ENCODE results near the gene EIF2D. TPM values are rescaled to one million over a fixed set of nuclear protein-coding genes. Genes with fewer than 3 reads are reported as not detected.

The EIF2D gene
- total RNA-seq, 2 donors from 2014 or later = 38.3 to 41.9 TPM

- no peak overlapping the region for H3K4me3 Mint-ChIP-seq
- no peak for DNase-seq
Observed at GRCh38 chr1:206660136-206660535, 47.9 kb upstream of the EIF2D start.

GRCh38 chr1:206658981-206659273 is 46.7 kb upstream of the EIF2D start:
- no peak overlapping the region for H3K27ac ChIP-seq (ENCODE audit: low read depth, low read length)
- peak overlapping the region; percentile 35 for H3K4me3 Mint-ChIP-seq
- no peaks in the 10 kb centered on the region for H3K4me1 ChIP-seq (ENCODE audit: control insufficient read depth, insufficient read depth, low read length)
- H3K27me3 ChIP-seq (ENCODE audit: control insufficient read depth, insufficient read depth, low read length, poor library complexity, severe bottlenecking) = peaks cover 30% of the 10 kb centered on the region
- WGBS, 2 experiments (ENCODE audit: insufficient coverage in 1 of 2, insufficient read length in 1 of 2) = 68 to 70% methylated on average over 3 to 7 of the region's 7 CpGs
- H3K4me1 Mint-ChIP-seq = peaks cover 11% of the 10 kb centered on the region
- no peak overlapping the region for H3K27ac Mint-ChIP-seq
- no peaks in the 10 kb centered on the region for H3K9me3 Mint-ChIP-seq
- H3K36me3 Mint-ChIP-seq (ENCODE audit: low read depth) = no peaks in the 10 kb centered on the region
- H3K9me3 ChIP-seq (ENCODE audit: control insufficient read depth, low read length) = no peaks in the 10 kb centered on the region
- no peak overlapping the region for H3K4me3 ChIP-seq (ENCODE audit: low read length)
- peaks cover 51% of the 10 kb centered on the region for H3K27me3 Mint-ChIP-seq (ENCODE audit: insufficient read depth)
- TF ChIP-seq CTCF (conservative IDR thresholded peaks at IDR 0.05) = no peak
- no peak for DNase-seq
- H3K9ac ChIP-seq (ENCODE audit: extremely low read depth, low read length, poor library complexity, severe bottlenecking) = no peak overlapping the region
- H3K36me3 ChIP-seq (ENCODE audit: control insufficient read depth, insufficient read depth, low read length) = no peaks in the 10 kb centered on the region

More at GRCh38 chr1:206660136-206660535, 47.9 kb upstream of the EIF2D start:
- no peak overlapping the region for H3K4me3 ChIP-seq (ENCODE audit: low read length)
- no peak for TF ChIP-seq CTCF (conservative IDR thresholded peaks at IDR 0.05)
- peaks cover 11% of the 10 kb centered on the region for H3K4me1 Mint-ChIP-seq
- H3K4me1 ChIP-seq (ENCODE audit: control insufficient read depth, insufficient read depth, low read length) = no peaks in the 10 kb centered on the region
- peaks cover 54% of the 10 kb centered on the region for H3K27me3 Mint-ChIP-seq (ENCODE audit: insufficient read depth)
- H3K9me3 Mint-ChIP-seq = no peaks in the 10 kb centered on the region
- no peaks in the 10 kb centered on the region for H3K9me3 ChIP-seq (ENCODE audit: control insufficient read depth, low read length)
- peaks cover 32% of the 10 kb centered on the region for H3K27me3 ChIP-seq (ENCODE audit: control insufficient read depth, insufficient read depth, low read length, poor library complexity, severe bottlenecking)
- no peaks in the 10 kb centered on the region for H3K36me3 ChIP-seq (ENCODE audit: control insufficient read depth, insufficient read depth, low read length)
- no peak overlapping the region for H3K27ac ChIP-seq (ENCODE audit: low read depth, low read length)
- no peaks in the 10 kb centered on the region for H3K36me3 Mint-ChIP-seq (ENCODE audit: low read depth)
- H3K27ac Mint-ChIP-seq = no peak overlapping the region
- no peak overlapping the region for H3K9ac ChIP-seq (ENCODE audit: extremely low read depth, low read length, poor library complexity, severe bottlenecking)
- WGBS, 2 experiments (ENCODE audit: insufficient coverage in 1 of 2, insufficient read length in 1 of 2) = 90 to 93% methylated on average over 4 of the region's 4 CpGs

GRCh38 chr1:206658264-206658980 is 46.2 kb upstream of the EIF2D start:
- Mint-ChIP-seq H3K9me3 (no peaks in the 10 kb centered on the region), H3K4me3 (peak overlapping the region; percentile 35), H3K27ac (no peak overlapping the region), H3K4me1 (peaks cover 11% of the 10 kb centered on the region), H3K36me3 (ENCODE audit: low read depth) (no peaks in the 10 kb centered on the region), H3K27me3 (ENCODE audit: insufficient read depth) (peaks cover 46% of the 10 kb centered on the region)
- Histone ChIP-seq H3K36me3 (ENCODE audit: control insufficient read depth, insufficient read depth, low read length) (no peaks in the 10 kb centered on the region), H3K9ac (ENCODE audit: extremely low read depth, low read length, poor library complexity, severe bottlenecking) (no peak overlapping the region), H3K9me3 (ENCODE audit: control insufficient read depth, low read length) (no peaks in the 10 kb centered on the region), H3K4me1 (ENCODE audit: control insufficient read depth, insufficient read depth, low read length) (no peaks in the 10 kb centered on the region), H3K27me3 (ENCODE audit: control insufficient read depth, insufficient read depth, low read length, poor library complexity, severe bottlenecking) (peaks cover 25% of the 10 kb centered on the region), H3K27ac (ENCODE audit: low read depth, low read length) (no peak overlapping the region), H3K4me3 (ENCODE audit: low read length) (no peak overlapping the region)
- peak; percentile 92 for DNase-seq
- peak; percentile 98 for TF ChIP-seq CTCF (conservative IDR thresholded peaks at IDR 0.05)
- 23 to 39% methylated on average over 11 to 22 of the region's 22 CpGs for WGBS, 2 experiments (ENCODE audit: insufficient coverage in 1 of 2, insufficient read length in 1 of 2)
